ENCODE results near the gene GFI1B.

GFI1B gene

DNA sequence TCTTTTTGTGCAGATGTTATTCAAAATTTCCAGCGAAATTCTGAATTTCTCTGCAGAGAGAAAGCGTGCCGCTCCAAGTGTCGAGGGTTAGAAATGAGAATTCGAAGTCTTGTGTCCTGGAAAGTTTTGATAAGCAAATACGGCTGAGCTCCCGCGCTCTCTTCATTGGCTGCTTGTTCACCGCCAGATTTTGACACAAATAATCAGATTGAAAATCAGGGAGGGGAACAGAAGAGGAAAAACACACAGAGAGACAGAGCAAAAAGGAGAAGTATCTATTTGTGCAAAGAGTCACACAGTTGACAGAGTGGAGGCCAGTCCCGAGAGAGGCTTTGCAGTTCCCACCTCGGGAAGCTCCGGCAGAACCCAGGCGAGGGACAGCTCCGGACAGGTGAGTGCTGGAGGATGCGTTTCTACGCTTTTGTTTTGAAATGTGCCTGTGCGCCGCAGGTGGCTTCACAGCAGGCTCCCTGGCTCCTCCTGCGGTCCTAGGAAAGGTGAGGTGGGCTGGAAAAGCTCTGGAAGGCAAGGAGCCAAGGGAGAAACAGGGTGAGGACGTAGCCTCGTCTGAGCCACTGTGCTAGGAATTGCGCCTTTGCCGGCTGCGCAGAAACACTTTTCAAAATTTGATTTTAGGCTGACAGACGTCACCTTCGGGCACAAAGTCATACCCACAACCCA, at the start of gene GFI1B:
GFI1B (plus strand) TSS at position 244 of the 681 bp plus-strand sequence. CDS start 7,985 bp downstream, outside the sequence.
- TF ChIP-seq, protein P1, sequence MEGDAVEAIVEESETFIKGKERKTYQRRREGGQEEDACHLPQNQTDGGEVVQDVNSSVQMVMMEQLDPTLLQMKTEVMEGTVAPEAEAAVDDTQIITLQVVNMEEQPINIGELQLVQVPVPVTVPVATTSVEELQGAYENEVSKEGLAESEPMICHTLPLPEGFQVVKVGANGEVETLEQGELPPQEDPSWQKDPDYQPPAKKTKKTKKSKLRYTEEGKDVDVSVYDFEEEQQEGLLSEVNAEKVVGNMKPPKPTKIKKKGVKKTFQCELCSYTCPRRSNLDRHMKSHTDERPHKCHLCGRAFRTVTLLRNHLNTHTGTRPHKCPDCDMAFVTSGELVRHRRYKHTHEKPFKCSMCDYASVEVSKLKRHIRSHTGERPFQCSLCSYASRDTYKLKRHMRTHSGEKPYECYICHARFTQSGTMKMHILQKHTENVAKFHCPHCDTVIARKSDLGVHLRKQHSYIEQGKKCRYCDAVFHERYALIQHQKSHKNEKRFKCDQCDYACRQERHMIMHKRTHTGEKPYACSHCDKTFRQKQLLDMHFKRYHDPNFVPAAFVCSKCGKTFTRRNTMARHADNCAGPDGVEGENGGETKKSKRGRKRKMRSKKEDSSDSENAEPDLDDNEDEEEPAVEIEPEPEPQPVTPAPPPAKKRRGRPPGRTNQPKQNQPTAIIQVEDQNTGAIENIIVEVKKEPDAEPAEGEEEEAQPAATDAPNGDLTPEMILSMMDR (IDR thresholded peaks at IDR 0.05; ENCODE audit: low read depth, low read length), result no peak
- no peak for DNase-seq (ENCODE audit: extremely low read depth, low read depth)

DNA sequence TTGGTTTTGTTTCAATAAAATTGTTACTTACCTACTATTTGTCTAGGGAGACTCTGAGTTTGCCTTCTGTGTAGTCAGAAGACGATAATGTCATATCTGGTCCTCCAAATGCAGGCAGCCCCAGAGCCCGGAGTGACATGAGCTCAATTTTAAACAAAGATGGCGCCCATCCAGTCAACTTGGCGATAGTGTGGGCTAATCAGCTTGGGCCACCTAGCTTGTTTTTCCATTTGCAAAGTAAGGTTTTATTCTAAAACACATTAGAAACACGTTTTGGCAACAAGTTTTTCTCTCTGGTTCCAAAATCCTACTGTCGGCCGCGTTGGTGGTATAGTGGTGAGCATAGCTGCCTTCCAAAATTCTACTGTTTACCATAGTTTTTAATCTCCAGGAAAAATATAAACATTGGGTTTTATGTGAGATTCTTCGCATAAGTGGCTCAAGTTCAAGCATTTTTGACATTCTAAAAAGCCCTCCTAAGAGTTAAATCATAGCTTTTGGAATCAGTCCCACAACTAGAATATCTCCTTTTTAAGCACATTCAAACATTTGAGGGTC, 47.2 kb upstream of the GFI1B start:
- TF ChIP-seq, protein P1 (IDR thresholded peaks at IDR 0.05; ENCODE audit: low read depth, low read length), result no peak
- no peak for DNase-seq (ENCODE audit: extremely low read depth, low read depth)

DNA sequence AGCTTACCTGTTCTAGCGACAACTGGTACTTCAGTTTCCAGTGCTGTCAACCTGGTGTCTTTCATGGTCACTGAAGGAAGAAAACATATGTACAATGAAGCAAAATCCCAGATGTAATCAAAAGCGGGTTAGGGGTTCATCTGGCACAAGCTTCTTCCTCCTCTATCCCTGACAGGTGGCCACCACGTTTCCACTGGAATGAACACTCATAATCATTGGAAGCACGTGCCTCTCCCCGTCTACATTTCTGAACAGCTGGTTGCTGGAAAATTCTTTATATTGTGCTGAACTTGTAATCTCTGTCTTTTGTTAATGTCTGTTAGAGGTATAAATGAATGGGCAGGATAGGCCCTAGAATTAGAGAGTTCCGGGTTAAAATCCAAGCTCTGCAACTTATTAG, 43.5 kb upstream of the GFI1B start:
- DNase-seq (ENCODE audit: extremely low read depth, low read depth), result no peak

DNA sequence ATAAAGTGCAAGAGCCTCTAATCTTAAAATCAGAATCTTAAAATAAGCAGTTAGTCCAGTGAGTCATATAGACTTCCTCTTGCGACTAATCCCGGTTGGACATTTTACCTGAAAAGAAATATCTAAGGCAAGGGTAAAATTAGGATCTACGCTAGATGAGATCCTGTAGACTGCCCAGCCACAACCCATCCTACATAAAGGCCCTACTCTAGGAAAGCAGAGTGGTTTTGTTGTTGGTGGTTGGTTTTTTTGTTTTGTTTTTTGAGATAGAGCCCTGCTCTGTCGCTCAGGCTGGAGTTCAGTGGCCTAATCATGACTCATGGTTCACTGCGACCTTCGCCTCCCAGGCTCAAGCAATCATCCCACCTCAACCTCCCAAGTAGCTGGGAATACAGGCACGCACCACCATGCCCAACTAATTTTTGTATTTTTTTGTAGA, 41.0 kb upstream of the GFI1B start:
- no peak for DNase-seq (ENCODE audit: extremely low read depth, low read depth)
- TF ChIP-seq, protein P1 (IDR thresholded peaks at IDR 0.05; ENCODE audit: low read depth, low read length), result no peak

More for the DNA sequence above, 43.5 kb upstream of the GFI1B start:
- TF ChIP-seq, protein P1 (IDR thresholded peaks at IDR 0.05; ENCODE audit: low read depth, low read length), result no peak

DNA sequence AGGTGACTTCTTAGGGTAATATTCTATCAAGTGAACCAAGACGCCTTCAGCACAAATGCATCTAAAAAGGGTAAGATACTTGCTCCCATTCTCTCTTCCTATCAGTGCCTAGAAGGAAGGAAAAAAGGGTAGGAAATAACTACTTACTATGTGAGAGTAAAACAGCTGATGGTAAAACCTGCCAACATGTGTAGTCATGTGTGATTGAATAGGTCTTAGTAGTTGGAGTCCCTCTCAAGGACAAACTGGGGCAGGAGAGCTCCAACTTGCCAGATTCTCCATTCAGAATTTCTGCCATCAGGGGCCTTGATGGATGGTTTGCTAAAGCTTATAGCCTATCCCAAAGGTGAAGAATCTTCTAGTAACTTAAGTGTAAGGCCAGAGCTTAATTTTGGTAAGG, 39.3 kb upstream of the GFI1B start:
- DNase-seq (ENCODE audit: extremely low read depth, low read depth), result no peak
- TF ChIP-seq, protein P1 (IDR thresholded peaks at IDR 0.05; ENCODE audit: low read depth, low read length), result no peak

DNA sequence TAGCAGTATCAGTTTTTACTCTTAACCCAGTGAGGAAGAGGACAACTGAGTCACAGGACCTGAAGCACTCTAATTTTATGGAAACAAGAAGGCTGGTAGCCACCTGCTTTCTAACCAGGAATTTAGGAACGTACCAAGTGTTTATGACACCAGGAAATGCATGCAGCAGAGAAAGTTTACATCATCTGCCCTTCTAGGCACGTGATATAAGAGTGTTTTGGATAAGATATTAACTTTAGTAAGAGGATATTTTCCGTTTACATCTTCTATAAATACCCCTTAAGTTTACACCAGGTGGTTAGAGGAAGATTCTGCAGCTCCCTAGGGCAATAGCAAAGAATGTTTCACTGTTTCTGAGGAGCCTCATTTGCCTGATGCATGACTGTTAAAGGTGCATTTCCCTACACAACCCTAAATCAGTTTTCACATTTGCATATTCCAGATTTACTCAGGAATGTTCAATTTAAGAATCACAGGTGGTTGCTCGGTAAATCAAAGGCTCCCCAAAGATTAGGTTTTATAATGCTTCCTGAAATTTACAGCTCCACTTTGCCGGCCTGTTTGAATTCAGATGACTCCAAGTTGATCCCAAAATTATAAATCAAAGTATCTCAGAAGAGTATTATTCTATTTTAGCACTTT, 35.8 kb upstream of the GFI1B start:
- TF ChIP-seq, protein P1 (IDR thresholded peaks at IDR 0.05; ENCODE audit: low read depth, low read length), result no peak
- DNase-seq (ENCODE audit: extremely low read depth, low read depth), result no peak
